Tibial nerve (tissue), 4 donors: ENCODE measurements around the gene PHTF2.
"Not testable (repeated sequence)": the region's sequence is repeated elsewhere in the genome, so short reads cannot be mapped to it uniquely, and the experiment has no call there.

Experiments
- EP300 ChIP-seq, 2 donors: sonication (generic); formaldehyde crosslinking; IDR thresholded peaks; one replicate each; pipeline ENCODE4 v1.6.1; 2017; ENCODE audit warnings: antibody characterized with exemption in 2 of 2, mild to moderate bottlenecking in 1 of 2
- POLR2A ChIP-seq, 2 donors: fragments of 450-650 bp; IDR thresholded peaks; one replicate each; pipeline ENCODE4 v1.6.1; 2017; ENCODE audit warnings: antibody characterized with exemption in 2 of 2, mild to moderate bottlenecking in 2 of 2, moderate library complexity in 2 of 2
- TF ChIP-seq, protein P1 (sequence below), 5 experiments: fragments of 200-600 bp in 3 of 5; fragments of 450-650 bp in 2 of 5; sonication (generic) in 3 of 5; IDR thresholded peaks; one replicate each; pipeline ENCODE4 v1.5.1; 2016 to 2019; ENCODE audit warnings: antibody characterized with exemption in 5 of 5, mild to moderate bottlenecking in 3 of 5, moderate library complexity in 2 of 5

DNA sequence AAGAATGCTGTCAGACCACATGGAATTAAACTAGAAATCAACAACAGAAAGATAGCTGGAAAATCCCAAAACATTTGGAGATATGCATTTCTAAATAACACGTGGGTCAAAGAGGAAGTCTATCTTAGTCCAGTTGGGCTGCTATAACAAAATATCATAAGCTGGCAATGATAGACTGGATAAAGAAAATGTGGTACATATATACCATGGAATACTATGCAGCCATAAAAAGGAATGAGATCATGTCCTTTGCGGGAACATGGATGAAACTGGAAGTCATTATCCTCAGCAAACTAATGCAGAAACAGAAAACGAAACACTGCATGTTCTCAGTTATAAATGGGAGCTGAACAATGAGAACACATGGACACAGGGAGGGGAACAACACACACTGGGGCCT lies 200.6 kb downstream of the PHTF2 start:
- TF ChIP-seq, protein P1, sequence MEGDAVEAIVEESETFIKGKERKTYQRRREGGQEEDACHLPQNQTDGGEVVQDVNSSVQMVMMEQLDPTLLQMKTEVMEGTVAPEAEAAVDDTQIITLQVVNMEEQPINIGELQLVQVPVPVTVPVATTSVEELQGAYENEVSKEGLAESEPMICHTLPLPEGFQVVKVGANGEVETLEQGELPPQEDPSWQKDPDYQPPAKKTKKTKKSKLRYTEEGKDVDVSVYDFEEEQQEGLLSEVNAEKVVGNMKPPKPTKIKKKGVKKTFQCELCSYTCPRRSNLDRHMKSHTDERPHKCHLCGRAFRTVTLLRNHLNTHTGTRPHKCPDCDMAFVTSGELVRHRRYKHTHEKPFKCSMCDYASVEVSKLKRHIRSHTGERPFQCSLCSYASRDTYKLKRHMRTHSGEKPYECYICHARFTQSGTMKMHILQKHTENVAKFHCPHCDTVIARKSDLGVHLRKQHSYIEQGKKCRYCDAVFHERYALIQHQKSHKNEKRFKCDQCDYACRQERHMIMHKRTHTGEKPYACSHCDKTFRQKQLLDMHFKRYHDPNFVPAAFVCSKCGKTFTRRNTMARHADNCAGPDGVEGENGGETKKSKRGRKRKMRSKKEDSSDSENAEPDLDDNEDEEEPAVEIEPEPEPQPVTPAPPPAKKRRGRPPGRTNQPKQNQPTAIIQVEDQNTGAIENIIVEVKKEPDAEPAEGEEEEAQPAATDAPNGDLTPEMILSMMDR (IDR thresholded peaks at IDR 0.05) = not testable (repeated sequence)
- not testable (repeated sequence) for TF ChIP-seq POLR2A, EP300 (IDR thresholded peaks at IDR 0.05)
